Measurements from ENCODE around the gene PLCZ1. TPM values are rescaled to one million over a fixed set of nuclear protein-coding genes. Genes with fewer than 3 reads are reported as not detected.

PLCZ1 gene
- total RNA-seq, 2 experiments from 2014 or later = not detected

DNA sequence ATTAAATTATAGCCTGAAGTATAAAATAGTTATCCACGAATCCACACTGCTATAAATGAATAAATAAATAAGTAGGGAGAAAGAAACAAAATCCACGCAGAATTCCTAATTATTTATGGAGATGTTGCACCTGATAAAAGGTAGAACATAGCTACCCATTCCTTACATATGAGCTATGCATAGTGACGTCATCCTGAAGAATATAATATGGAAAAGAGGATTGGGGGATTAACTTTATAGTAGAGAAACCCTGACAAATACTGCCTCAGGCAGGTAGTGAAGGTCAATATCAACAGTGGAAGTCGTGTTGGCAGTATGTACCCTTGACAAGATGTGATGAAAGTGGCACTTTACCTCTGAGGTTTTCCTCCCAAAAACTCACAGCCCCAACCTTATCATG lies 82.5 kb downstream of the PLCZ1 start:
- no peak for ATAC-seq (ENCODE audit: poor library complexity)
- Histone ChIP-seq H3K36me3 (ENCODE audit: insufficient read depth, low read length) (no peaks in the 10 kb centered on the region), H3K4me1 (ENCODE audit: insufficient read depth, low read length) (no peaks in the 10 kb centered on the region), H3K4me3 (ENCODE audit: low read length) (no peak overlapping the region), H3K27me3 (ENCODE audit: control insufficient read depth in 1 of 2, insufficient read depth in 2 of 2, low read length in 2 of 2) (no peaks in the 10 kb centered on the region), H3K27ac (ENCODE audit: low read depth in 1 of 2, low read length in 2 of 2) (no peak overlapping the region), H3K9me3 (ENCODE audit: control insufficient read depth in 1 of 2, insufficient read depth in 1 of 2, low read length in 2 of 2) (peaks cover 5 to 7% of the 10 kb centered on the region in 2 experiments)
- intact Hi-C loops (cut with DNase I, micrococcal nuclease) = no loop called here
- TF ChIP-seq, protein P1, sequence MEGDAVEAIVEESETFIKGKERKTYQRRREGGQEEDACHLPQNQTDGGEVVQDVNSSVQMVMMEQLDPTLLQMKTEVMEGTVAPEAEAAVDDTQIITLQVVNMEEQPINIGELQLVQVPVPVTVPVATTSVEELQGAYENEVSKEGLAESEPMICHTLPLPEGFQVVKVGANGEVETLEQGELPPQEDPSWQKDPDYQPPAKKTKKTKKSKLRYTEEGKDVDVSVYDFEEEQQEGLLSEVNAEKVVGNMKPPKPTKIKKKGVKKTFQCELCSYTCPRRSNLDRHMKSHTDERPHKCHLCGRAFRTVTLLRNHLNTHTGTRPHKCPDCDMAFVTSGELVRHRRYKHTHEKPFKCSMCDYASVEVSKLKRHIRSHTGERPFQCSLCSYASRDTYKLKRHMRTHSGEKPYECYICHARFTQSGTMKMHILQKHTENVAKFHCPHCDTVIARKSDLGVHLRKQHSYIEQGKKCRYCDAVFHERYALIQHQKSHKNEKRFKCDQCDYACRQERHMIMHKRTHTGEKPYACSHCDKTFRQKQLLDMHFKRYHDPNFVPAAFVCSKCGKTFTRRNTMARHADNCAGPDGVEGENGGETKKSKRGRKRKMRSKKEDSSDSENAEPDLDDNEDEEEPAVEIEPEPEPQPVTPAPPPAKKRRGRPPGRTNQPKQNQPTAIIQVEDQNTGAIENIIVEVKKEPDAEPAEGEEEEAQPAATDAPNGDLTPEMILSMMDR (IDR thresholded peaks at IDR 0.05) = no peak
- H3K27ac Mint-ChIP-seq = no peak overlapping the region
- peaks cover 8% of the 10 kb centered on the region for H3K9me3 Mint-ChIP-seq
- ChIA-PET CTCF (interaction anchor here (0.6 kb wide), 1 partner anchor 16 kb away, joined by 3 read pairs; no protein-coding TSS in a partner anchor), POLR2A (no interaction called here)
- no peaks in the 10 kb centered on the region for H3K36me3 Mint-ChIP-seq (ENCODE audit: low read depth)
- no peaks in the 10 kb centered on the region for H3K27me3 Mint-ChIP-seq
- H3K4me1 Mint-ChIP-seq (ENCODE audit: low read depth) = no peaks in the 10 kb centered on the region
- no peak overlapping the region for H3K4me3 Mint-ChIP-seq
- DNase-seq = no peak

DNA sequence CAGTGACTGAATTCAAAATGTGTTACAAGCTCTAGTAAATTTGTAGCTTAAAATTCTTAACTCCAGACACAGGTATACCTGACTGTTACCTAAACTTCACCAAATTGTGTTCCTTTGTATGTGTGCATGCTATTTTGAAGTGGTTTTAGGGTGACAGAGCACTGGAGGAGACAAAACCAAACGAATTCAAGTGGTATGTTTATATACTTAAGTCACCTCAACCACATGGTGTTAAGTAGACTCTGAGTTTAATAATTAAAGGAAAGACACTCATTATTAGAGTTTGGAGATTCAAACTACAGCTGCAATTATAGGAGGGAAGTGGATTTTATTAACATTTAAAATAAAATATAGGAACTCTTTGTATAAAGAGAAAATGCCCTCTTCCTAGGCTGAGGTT lies 84.3 kb downstream of the PLCZ1 start:
- Mint-ChIP-seq H3K9me3 (peaks cover 6% of the 10 kb centered on the region), H3K27ac (no peak overlapping the region), H3K4me3 (no peak overlapping the region), H3K4me1 (ENCODE audit: low read depth) (no peaks in the 10 kb centered on the region), H3K27me3 (no peaks in the 10 kb centered on the region), H3K36me3 (ENCODE audit: low read depth) (no peaks in the 10 kb centered on the region)
- no peaks in the 10 kb centered on the region for H3K4me1 ChIP-seq (ENCODE audit: insufficient read depth, low read length)
- ATAC-seq (ENCODE audit: poor library complexity) (no peak), DNase-seq (no peak)
- CTCF ChIA-PET = interaction anchor here (0.7 kb wide), 1 partner anchor 499 kb away, joined by 3 read pairs; no protein-coding TSS in a partner anchor
- H3K27ac ChIP-seq (ENCODE audit: low read depth in 1 of 2, low read length in 2 of 2) = no peak overlapping the region
- H3K27me3 ChIP-seq (ENCODE audit: control insufficient read depth in 1 of 2, insufficient read depth in 2 of 2, low read length in 2 of 2) = no peaks in the 10 kb centered on the region
- H3K9me3 ChIP-seq (ENCODE audit: control insufficient read depth in 1 of 2, insufficient read depth in 1 of 2, low read length in 2 of 2) = peaks cover 5 to 7% of the 10 kb centered on the region in 2 experiments
- TF ChIP-seq, protein P1 (IDR thresholded peaks at IDR 0.05) = no peak
- no peak overlapping the region for H3K4me3 ChIP-seq (ENCODE audit: low read length)
- H3K36me3 ChIP-seq (ENCODE audit: insufficient read depth, low read length) = no peaks in the 10 kb centered on the region
- POLR2A ChIA-PET = no interaction called here
- intact Hi-C loops (cut with DNase I, micrococcal nuclease) = no loop called here

DNA sequence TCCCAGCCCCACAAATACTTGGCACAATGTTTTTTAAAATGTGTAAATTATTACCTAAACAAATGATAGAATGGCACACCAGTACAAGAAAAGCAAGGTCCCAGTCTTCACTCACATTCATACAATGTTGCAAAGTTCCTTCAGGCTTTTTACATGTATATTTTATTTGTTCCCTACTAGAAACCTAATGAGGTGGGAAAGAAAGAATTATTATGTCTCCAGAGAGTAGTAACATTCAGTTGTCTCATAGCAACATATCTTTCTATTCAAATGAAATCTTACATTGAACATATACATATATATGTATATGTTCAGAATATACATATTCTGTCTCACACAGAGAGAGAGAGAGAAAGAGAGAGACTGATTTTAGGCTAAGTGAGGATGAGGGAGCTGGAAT lies 85.2 kb downstream of the PLCZ1 start:
- no peaks in the 10 kb centered on the region for H3K27me3 ChIP-seq (ENCODE audit: control insufficient read depth in 1 of 2, insufficient read depth in 2 of 2, low read length in 2 of 2)
- no peak overlapping the region for H3K27ac ChIP-seq (ENCODE audit: low read depth in 1 of 2, low read length in 2 of 2)
- peaks cover 1% of the 10 kb centered on the region for H3K9me3 Mint-ChIP-seq
- H3K4me3 Mint-ChIP-seq = no peak overlapping the region
- TF ChIP-seq, protein P1 (IDR thresholded peaks at IDR 0.05) = no peak
- intact Hi-C loops (cut with DNase I, micrococcal nuclease) = no loop called here
- DNase-seq (no peak), ATAC-seq (ENCODE audit: poor library complexity) (no peak)
- no peaks in the 10 kb centered on the region for H3K4me1 ChIP-seq (ENCODE audit: insufficient read depth, low read length)
- no peaks in the 10 kb centered on the region for H3K4me1 Mint-ChIP-seq (ENCODE audit: low read depth)
- H3K36me3 Mint-ChIP-seq (ENCODE audit: low read depth) = no peaks in the 10 kb centered on the region
- CTCF ChIA-PET = no interaction called here
- H3K36me3 ChIP-seq (ENCODE audit: insufficient read depth, low read length) = no peaks in the 10 kb centered on the region
- POLR2A ChIA-PET = no interaction called here
- H3K4me3 ChIP-seq (ENCODE audit: low read length) = no peak overlapping the region
- no peak overlapping the region for H3K27ac Mint-ChIP-seq
- peaks cover 5 to 7% of the 10 kb centered on the region in 2 experiments for H3K9me3 ChIP-seq (ENCODE audit: control insufficient read depth in 1 of 2, insufficient read depth in 1 of 2, low read length in 2 of 2)
- H3K27me3 Mint-ChIP-seq = no peaks in the 10 kb centered on the region

Data from CD4-positive, alpha-beta T cell (primary cell).